HG03280 (cell line): ENCODE measurements around the gene TMCC3.

Experiments used
- ATAC-seq: cut with Tn5 transposase; IDR thresholded peaks from one replicate; pipeline ENCODE4 v1.9.1; 2021; ENCODE audit warnings: mild to moderate bottlenecking, moderate library complexity; ENCODE audit not compliant: unreplicated experiment

Gene TMCC3

DNA sequence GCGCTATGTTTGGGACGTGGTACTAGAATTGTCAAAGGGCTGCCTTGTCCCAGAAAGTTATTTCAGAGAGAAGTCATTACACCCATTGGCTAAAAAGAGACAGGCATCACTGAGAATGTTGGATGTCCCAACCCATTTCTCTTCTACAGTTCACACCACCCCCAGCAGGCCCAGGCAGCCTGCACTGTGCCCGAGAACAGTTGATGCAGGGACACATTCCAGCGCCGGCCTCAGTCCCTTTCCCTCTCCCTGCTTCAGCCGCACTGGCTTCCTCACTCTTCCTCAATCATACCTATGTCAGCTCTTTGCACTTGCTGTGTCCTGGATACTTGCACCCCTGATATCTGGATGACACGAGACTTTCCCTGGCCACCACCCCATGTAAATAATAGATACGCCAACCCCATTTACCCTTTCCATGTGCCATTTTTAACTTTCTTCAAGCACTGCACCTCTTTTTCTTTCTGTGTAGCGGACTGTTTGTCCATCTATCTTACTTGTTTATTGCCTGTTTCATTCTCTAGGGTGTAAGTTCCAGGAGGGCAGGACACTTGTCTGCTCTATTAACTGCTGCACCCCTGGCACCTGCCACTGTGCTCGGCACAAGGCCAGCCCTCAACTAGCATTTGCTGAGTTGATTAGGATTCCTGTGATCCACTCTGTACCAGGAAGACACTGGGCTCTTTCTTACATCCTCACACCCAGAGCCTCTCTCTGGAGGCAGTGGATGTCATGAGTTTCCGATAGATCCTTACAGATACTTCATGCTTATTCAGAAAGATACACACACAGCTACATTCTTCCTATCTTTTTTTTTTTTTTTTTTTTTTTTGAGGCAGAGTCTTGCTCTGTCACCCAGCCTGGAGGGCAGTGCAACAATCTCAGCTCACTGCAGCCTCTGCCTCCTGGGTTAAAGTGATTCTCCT, 114.1 kb downstream of the TMCC3 start:
- no peak for ATAC-seq

DNA sequence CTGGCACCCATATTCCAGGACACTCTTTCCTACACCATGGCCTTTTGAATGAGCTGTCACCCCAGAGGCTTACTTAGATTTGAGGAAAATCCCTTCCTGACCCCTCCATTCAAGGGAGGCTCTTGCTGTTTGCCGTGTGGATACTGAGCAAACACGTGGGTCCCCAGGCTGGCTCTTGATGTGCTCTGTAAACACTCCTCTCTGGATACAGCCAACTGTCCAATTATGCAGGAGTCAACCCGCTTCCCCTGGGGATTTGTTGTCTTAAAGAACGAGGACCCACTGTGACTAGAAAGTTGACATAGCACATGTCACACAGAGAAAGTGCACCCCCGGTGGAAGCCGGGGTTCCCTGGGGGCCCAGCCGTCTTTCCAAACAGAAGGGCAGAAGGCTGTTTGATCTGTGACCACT, 114.8 kb downstream of the TMCC3 start:
- ATAC-seq = no peak

DNA sequence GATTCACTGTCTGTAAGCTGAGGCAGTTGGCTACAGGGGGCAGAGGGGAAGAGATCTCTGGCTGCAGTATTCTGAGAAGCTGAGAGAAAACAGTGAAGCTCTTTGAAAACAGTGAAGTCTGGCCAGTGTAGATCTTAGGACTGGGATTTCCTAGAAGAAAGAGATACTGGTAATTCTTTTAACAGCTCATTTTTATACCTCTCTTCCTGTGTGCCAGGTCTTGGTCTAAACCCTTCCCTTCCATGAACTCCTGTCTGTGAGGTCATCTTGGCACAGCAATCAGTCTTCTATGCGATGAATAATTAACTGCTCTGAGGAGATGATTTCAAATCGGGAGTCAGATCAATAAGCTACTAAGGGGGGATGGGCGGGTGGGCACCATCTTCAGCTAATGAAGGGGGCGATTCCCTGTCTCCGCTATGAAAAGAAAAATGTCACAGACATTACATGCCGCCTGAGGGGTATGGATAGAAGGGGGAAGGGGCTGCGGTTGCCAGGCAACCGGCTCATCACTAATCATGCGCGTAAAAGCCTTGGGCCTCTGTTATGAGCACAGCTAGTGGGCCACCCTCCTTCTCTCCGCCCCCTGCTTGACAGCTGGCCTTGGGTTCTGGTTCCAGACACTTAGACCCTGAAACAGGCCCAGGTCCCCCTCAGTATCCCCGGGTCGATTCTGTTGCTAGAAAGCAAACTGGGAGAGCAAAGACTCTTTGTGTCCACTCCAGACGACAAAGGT, 115.4 kb downstream of the TMCC3 start:
- no peak for ATAC-seq

DNA sequence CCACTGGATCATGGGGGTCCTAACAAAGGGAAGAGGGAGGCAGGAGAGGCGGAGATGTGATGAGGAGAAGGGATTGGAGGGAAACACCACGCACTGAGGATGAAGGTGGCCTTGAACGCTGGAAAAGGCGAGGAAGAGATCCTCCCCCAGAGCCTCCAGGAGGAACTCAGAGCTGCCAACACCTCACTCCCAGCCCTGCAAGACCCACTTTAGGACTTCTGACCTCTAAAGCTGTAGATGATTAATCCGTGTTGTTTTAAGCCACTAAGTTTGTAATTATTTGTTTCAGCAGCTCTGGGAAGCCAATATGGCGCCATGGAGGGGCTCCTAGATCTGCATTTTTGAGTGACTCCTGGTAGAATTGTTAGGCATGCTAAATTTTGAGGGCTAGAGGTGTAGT, 116.1 kb downstream of the TMCC3 start:
- ATAC-seq = no peak

DNA sequence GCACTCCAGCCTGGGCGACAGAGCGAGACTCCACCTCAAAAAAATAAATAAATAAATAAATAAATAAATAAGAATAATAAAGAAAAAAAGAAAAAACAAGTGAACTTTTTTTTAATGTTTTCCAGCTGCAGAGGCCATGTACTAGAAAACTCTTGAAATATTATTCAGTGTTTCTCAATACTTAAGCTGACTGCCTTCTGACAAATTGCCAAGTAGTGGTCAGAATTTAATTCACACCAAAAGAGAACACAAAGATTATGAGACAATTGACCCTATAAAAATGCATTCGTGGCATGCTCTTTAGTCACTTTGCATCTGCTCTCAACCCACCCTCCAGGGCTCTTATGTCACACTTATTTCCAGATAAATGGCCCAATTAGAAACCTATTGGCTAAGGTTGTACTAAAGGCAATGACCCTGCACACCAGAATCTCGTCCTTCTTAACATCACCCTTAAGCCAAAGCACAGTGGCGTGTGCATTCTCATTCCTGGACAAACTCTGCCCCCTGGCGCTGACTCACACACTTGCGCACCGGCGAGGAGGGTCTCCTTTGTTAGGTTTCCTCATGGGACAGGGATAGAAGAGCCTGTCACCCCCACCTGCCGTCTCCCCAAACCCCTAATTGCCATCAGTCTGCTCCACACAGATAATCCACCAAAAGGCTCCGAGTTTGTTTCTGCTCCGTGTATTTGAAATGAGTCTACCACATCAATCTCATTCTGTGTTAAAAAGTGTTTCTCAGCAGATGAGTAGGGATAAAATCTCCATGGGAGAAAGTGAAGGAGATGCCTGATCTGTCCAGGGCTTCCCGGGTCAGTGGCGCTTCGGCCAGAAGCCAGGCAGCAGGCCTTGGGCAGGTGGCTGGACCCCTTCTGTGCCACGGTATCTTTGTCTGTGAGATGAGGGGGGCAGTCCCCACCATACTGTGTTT, 117.6 kb downstream of the TMCC3 start:
- ATAC-seq = peak; percentile 65

DNA sequence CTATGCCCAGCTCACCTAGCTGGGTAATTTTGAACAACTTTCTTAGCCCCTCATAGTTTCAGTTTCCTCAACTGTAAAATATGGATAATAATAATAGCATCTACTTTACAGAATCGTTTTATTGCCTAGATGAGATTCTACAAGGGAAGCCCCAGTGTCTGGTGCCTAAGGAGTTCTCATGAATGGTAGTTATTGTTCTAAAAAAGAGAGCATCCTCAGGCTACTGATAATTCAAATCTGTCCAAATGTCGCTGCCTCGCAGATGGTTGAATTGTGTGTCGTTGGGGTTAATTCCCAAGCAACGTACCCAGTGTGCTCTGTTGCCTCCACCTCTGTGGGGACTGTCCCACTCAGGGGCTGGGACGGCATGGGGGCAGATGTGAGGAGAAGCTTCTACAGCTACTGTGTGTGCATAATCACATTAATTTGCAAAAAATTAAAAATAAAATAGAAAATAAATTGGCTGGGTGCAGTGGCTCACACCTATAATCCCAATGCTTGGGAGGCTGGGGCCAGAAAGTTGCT, 119.1 kb downstream of the TMCC3 start:
- ATAC-seq = no peak

DNA sequence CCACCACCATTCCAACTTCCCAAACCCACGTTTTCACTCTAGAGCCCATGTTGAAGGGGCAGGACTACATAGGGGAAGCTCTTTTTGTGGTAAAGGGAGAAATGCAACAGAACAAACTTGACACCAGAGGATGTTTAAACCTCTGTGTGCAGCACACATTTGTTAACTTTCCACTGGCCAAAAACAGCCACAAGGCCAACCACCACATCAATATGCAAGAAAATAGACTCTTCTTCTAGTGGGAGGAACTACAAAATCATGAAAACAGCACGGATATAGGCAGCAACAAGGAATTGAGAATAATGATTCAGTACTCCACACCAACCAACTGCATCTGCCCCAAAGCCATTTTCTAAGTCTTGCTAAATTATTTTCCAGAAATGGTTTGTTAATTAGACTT, 124.4 kb downstream of the TMCC3 start:
- no peak for ATAC-seq
